CD4-positive, alpha-beta T cell treated with Interleukin-4 for 1 hour (primary cell): ENCODE data around the gene NPVF.

Experiments used
- DNase-seq, 2 donors: peaks; one replicate each; pipeline ENCODE4 v3.0.0-alpha.2; 2020 to 2022

NPVF gene

GRCh38 chr7:25228386-25228785 lies at the start of gene NPVF:
TSS of gene NPVF (minus strand) at chr7:25228486. CDS start at chr7:25228439, 47 bp downstream.
- DNase-seq: no peak

GRCh38 chr7:25272265-25272664 lies 44.0 kb upstream of the NPVF start:
- DNase-seq: no peak

GRCh38 chr7:25263337-25263736 lies 35.1 kb upstream of the NPVF start:
- no peak for DNase-seq

- no peak for DNase-seq
These were observed 34.3 kb upstream of the NPVF start for GRCh38 chr7:25262586-25262985.

- no peak for DNase-seq
These were observed 33.4 kb upstream of the NPVF start for GRCh38 chr7:25261545-25262140.

GRCh38 chr7:25260862-25261494 lies 32.7 kb upstream of the NPVF start:
- DNase-seq: peak in 1 of 2 donors; percentile 43

- peak; percentile 71 to 75 for DNase-seq
These were observed 31.4 kb upstream of the NPVF start for GRCh38 chr7:25259487-25260243.

GRCh38 chr7:25256333-25256819 lies 28.1 kb upstream of the NPVF start:
- DNase-seq: no peak

- no peak for DNase-seq
These were observed 27.5 kb upstream of the NPVF start for GRCh38 chr7:25255611-25256332.

GRCh38 chr7:25254604-25255003 lies 26.3 kb upstream of the NPVF start:
- no peak for DNase-seq

GRCh38 chr7:25253714-25254113 lies 25.4 kb upstream of the NPVF start:
- no peak for DNase-seq

GRCh38 chr7:25250386-25250785 lies 22.1 kb upstream of the NPVF start:
- DNase-seq: no peak

GRCh38 chr7:25249772-25250171 lies 21.5 kb upstream of the NPVF start:
- no peak for DNase-seq

GRCh38 chr7:25246306-25246705 lies 18.0 kb upstream of the NPVF start:
- DNase-seq: no peak

GRCh38 chr7:25244254-25245033 lies 16.2 kb upstream of the NPVF start:
- no peak for DNase-seq

- no peak for DNase-seq
These were observed 14.4 kb upstream of the NPVF start for GRCh38 chr7:25242678-25243077.

- DNase-seq: no peak
These were observed 12.6 kb upstream of the NPVF start for GRCh38 chr7:25240896-25241295.

GRCh38 chr7:25240340-25240739 lies 12.1 kb upstream of the NPVF start:
- no peak for DNase-seq

- DNase-seq: no peak
These were observed 11.6 kb upstream of the NPVF start for GRCh38 chr7:25239888-25240287.

GRCh38 chr7:25238066-25238725 lies 9.9 kb upstream of the NPVF start:
- DNase-seq: no peak

- DNase-seq: no peak
These were observed 7.2 kb upstream of the NPVF start for GRCh38 chr7:25235471-25235870.

- DNase-seq: no peak
These were observed 6.0 kb upstream of the NPVF start for GRCh38 chr7:25234336-25234735.
